DND-41 (cell line): Measurements from ENCODE around the gene PCDHGB5.

Experiments
- ATAC-seq: fragments of 200-7000 bp; cut with Tn5 transposase; 3 replicates; pipeline ENCODE4 v1.9.1; 2021; ENCODE audit warnings: low read depth; ENCODE audit not compliant: insufficient read depth
- DNase-seq: peaks from one replicate; pipeline ENCODE4 v3.0.0-alpha.2; 2020
- H2AFZ ChIP-seq: 2 replicates; pipeline ENCODE4 v1.6.0; 2012; ENCODE audit warnings: low read depth, low read length
- H3K27ac ChIP-seq: 2 replicates; pipeline ENCODE4 v1.5.1; 2012; ENCODE audit warnings: low read length, inconsistent platforms
- H3K27me3 ChIP-seq: fragments of 200-600 bp; sonication (generic); 2 replicates; pipeline ENCODE4 v1.6.0; 2012; ENCODE audit warnings: low read length, mild to moderate bottlenecking, inconsistent platforms; ENCODE audit not compliant: insufficient read depth, poor library complexity
- H3K36me3 ChIP-seq: 2 replicates; pipeline ENCODE4 v1.5.1; 2012; ENCODE audit warnings: low read length, inconsistent platforms; ENCODE audit not compliant: insufficient read depth
- H3K4me1 ChIP-seq: 2 replicates; pipeline ENCODE4 v1.5.1; 2012; ENCODE audit warnings: mild to moderate bottlenecking, low read length; ENCODE audit not compliant: insufficient read depth
- H3K4me2 ChIP-seq: 2 replicates; pipeline ENCODE4 v1.6.0; 2012; ENCODE audit warnings: mild to moderate bottlenecking, moderate library complexity, low read length, inconsistent platforms; ENCODE audit not compliant: insufficient read depth
- H3K4me3 ChIP-seq, 2 experiments: fragments of 200-600 bp in 1 of 2; shearing (Covaris generic) in 1 of 2; 2 replicates each; pipeline ENCODE4 v1.5.1; 2012 to 2016; ENCODE audit warnings: inconsistent platforms in 2 of 2, low read length in 2 of 2, mild to moderate bottlenecking in 2 of 2, low read depth in 1 of 2, moderate library complexity in 1 of 2
- H3K79me2 ChIP-seq: 2 replicates; pipeline ENCODE4 v1.6.0; 2012; ENCODE audit warnings: low read length, inconsistent platforms; ENCODE audit not compliant: insufficient read depth
- H3K9ac ChIP-seq: 2 replicates; pipeline ENCODE4 v1.6.0; 2012; ENCODE audit warnings: low read depth, mild to moderate bottlenecking, inconsistent platforms, low read length, moderate library complexity
- H3K9me3 ChIP-seq: 2 replicates; pipeline ENCODE4 v1.5.1; 2012; ENCODE audit warnings: low read length, moderate library complexity, mild to moderate bottlenecking, inconsistent platforms; ENCODE audit not compliant: insufficient read depth, severe bottlenecking
- H4K20me1 ChIP-seq: 2 replicates; pipeline ENCODE4 v1.6.0; 2012; ENCODE audit warnings: low read length; ENCODE audit not compliant: insufficient read depth
- EZH2 ChIP-seq: IDR thresholded peaks from 3 replicates; pipeline ENCODE4 v1.6.1; 2012; ENCODE audit warnings: borderline replicate concordance, low read depth, mild to moderate bottlenecking, moderate library complexity, low read length, inconsistent platforms; ENCODE audit not compliant: severe bottlenecking
- TF ChIP-seq, protein P1 (sequence below): IDR thresholded peaks from 2 replicates; pipeline ENCODE4 v1.5.1; 2012; ENCODE audit warnings: borderline replicate concordance, low read length, moderate library complexity, mild to moderate bottlenecking; ENCODE audit not compliant: poor library complexity, severe bottlenecking; ENCODE audit errors: extremely low read depth

Gene PCDHGB5

DNA sequence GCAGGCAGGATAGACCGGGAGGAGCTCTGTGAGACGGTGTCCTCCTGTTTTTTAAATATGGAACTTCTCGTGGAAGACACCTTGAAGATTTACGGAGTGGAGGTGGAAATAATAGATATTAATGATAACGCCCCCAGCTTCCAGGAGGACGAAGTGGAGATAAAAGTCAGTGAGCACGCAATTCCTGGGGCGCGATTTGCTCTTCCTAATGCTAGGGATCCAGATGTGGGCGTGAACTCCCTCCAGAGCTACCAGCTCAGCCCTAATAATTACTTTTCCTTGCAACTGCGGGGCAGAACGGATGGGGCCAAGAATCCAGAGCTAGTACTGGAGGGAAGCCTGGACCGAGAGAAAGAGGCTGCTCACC, 23.7 kb downstream of the PCDHGB5 start:
- H2AFZ ChIP-seq = no peak overlapping the region
- H3K36me3 ChIP-seq = no peaks in the 10 kb centered on the region
- H3K27ac ChIP-seq = no peak overlapping the region
- no peaks in the 10 kb centered on the region for H3K9me3 ChIP-seq
- ATAC-seq (no peak), DNase-seq (no peak)
- no peak overlapping the region for H3K9ac ChIP-seq
- H3K4me3 ChIP-seq = no peak overlapping the region
- H3K4me1 ChIP-seq = no peaks in the 10 kb centered on the region
- H3K27me3 ChIP-seq = peaks cover 10% of the 10 kb centered on the region
- H3K4me2 ChIP-seq = no peak overlapping the region
- TF ChIP-seq, protein P1, sequence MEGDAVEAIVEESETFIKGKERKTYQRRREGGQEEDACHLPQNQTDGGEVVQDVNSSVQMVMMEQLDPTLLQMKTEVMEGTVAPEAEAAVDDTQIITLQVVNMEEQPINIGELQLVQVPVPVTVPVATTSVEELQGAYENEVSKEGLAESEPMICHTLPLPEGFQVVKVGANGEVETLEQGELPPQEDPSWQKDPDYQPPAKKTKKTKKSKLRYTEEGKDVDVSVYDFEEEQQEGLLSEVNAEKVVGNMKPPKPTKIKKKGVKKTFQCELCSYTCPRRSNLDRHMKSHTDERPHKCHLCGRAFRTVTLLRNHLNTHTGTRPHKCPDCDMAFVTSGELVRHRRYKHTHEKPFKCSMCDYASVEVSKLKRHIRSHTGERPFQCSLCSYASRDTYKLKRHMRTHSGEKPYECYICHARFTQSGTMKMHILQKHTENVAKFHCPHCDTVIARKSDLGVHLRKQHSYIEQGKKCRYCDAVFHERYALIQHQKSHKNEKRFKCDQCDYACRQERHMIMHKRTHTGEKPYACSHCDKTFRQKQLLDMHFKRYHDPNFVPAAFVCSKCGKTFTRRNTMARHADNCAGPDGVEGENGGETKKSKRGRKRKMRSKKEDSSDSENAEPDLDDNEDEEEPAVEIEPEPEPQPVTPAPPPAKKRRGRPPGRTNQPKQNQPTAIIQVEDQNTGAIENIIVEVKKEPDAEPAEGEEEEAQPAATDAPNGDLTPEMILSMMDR = no peak
- no peak for TF ChIP-seq EZH2
- no peaks in the 10 kb centered on the region for H3K79me2 ChIP-seq
- no peaks in the 10 kb centered on the region for H4K20me1 ChIP-seq

DNA sequence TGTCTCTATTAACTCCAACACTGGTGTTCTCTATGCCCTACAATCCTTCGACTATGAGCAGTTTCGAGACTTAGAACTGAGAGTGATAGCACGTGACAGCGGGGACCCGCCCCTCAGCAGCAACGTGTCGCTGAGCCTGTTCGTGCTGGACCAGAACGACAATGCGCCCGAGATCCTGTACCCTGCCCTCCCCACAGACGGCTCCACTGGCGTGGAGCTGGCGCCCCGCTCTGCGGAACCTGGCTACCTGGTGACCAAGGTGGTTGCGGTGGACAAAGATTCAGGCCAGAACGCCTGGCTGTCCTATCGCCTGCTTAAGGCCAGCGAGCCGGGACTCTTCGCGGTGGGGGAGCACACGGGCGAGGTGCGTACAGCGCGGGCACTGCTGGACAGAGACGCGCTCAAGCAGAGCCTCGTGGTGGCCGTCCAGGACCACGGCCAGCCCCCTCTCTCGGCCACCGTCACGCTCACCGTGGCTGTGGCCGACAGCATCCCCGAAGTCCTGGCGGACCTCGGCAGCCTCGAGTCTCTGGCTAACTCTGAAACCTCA, 25.1 kb downstream of the PCDHGB5 start:
- Histone ChIP-seq H3K79me2 (no peaks in the 10 kb centered on the region), H3K9me3 (no peaks in the 10 kb centered on the region), H4K20me1 (no peaks in the 10 kb centered on the region), H2AFZ (no peak overlapping the region), H3K4me1 (no peaks in the 10 kb centered on the region), H3K36me3 (no peaks in the 10 kb centered on the region), H3K4me3 (no peak overlapping the region), H3K27me3 (peaks cover 10% of the 10 kb centered on the region), H3K27ac (no peak overlapping the region), H3K4me2 (no peak overlapping the region), H3K9ac (no peak overlapping the region)
- no peak for ATAC-seq
- DNase-seq = no peak
- TF ChIP-seq, protein P1 = no peak
- TF ChIP-seq EZH2 = no peak

DNA sequence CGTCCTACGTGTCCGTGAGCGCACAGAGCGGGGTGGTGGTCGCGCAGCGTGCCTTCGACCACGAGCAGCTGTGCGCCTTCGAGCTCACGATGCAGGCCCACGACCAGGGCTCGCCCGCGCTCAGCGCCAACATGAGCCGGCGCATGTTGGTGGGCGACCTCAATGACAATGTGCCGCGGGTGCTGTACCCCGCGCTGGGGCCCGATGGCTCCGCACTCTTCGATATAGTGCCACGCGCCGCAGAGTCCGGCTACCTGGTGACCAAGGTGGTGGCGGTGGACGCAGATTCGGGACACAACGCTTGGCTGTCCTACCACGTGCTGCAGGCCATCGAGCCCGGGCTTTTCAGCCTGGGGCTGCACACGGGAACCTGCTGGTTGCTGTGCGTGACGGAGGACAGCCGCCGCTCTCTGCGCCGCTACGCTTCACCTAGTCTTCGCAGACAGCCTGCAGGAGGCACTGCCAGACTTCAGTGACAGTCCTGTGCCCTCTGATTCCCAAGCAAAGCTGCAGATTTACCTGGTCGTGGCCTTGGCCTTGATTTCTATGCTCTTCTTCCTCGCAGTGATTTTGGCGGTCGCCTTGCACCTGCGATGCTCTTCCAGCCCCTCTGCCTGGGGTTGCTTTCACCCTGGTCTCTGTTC, 30.2 kb downstream of the PCDHGB5 start:
- no peaks in the 10 kb centered on the region for H3K79me2 ChIP-seq
- no peaks in the 10 kb centered on the region for H3K36me3 ChIP-seq
- peaks cover 6% of the 10 kb centered on the region for H3K27me3 ChIP-seq
- no peaks in the 10 kb centered on the region for H3K4me1 ChIP-seq
- H3K4me3 ChIP-seq = no peak overlapping the region
- DNase-seq = no peak
- no peaks in the 10 kb centered on the region for H3K9me3 ChIP-seq
- no peaks in the 10 kb centered on the region for H4K20me1 ChIP-seq
- H3K9ac ChIP-seq = no peak overlapping the region
- TF ChIP-seq EZH2 = no peak
- TF ChIP-seq, protein P1 = no peak
- no peak overlapping the region for H3K4me2 ChIP-seq
- no peak for ATAC-seq
- no peak overlapping the region for H3K27ac ChIP-seq
- H2AFZ ChIP-seq = no peak overlapping the region
